ENCODE data around the gene CPNE5.

DNA sequence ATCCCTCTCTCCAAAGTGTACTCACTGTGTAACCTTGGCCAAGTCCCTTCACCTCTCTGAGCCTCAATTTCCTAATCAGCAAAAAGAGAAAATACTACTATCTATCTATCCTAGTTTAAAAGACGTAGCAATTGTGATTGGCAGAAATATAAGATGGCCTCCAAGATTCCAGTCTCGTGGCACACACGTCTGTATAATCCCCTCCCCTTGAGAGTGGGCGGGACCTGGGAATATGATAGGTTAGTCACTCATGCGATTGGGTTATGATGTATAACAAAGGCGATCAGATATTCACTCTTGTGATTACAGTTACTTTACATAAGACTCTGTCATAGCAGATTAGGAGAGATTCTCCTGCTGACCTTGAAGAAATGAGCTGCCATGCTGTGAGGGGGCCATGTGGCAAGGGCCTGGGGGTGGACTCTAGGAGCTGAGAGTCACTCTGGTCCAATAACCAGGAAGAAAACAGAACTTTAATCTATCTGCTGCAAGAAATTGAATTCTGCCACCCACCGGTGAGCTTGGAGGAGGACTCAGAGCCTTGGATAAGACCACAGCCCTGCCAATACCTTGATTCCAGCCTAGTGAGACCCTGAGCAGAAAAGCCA lies 6.0 kb downstream of the CPNE5 start:
- TF ChIP-seq, protein P1, sequence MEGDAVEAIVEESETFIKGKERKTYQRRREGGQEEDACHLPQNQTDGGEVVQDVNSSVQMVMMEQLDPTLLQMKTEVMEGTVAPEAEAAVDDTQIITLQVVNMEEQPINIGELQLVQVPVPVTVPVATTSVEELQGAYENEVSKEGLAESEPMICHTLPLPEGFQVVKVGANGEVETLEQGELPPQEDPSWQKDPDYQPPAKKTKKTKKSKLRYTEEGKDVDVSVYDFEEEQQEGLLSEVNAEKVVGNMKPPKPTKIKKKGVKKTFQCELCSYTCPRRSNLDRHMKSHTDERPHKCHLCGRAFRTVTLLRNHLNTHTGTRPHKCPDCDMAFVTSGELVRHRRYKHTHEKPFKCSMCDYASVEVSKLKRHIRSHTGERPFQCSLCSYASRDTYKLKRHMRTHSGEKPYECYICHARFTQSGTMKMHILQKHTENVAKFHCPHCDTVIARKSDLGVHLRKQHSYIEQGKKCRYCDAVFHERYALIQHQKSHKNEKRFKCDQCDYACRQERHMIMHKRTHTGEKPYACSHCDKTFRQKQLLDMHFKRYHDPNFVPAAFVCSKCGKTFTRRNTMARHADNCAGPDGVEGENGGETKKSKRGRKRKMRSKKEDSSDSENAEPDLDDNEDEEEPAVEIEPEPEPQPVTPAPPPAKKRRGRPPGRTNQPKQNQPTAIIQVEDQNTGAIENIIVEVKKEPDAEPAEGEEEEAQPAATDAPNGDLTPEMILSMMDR (IDR thresholded peaks at IDR 0.05; ENCODE audit: low read depth, low read length) = no peak
- TF ChIP-seq EZH2phosphoT487 (IDR thresholded peaks at IDR 0.05; ENCODE audit: low read depth) = no peak

Measured in OCI-LY3 (cell line).